Stimulated activated CD8-positive, alpha-beta memory T cell treated with anti-CD3 and anti-CD28 coated beads, Interleukin-12 subunit alpha, Interleukin-12 subunit beta, amount 100 ng/mL, for 4 hours (primary cell): ENCODE results near the gene AGAP1.

ENCODE experiments used
- DNase-seq: peaks from one replicate; pipeline ENCODE4 v3.0.0-alpha.2; 2020; ENCODE audit warnings: low read depth

AGAP1 gene

DNA sequence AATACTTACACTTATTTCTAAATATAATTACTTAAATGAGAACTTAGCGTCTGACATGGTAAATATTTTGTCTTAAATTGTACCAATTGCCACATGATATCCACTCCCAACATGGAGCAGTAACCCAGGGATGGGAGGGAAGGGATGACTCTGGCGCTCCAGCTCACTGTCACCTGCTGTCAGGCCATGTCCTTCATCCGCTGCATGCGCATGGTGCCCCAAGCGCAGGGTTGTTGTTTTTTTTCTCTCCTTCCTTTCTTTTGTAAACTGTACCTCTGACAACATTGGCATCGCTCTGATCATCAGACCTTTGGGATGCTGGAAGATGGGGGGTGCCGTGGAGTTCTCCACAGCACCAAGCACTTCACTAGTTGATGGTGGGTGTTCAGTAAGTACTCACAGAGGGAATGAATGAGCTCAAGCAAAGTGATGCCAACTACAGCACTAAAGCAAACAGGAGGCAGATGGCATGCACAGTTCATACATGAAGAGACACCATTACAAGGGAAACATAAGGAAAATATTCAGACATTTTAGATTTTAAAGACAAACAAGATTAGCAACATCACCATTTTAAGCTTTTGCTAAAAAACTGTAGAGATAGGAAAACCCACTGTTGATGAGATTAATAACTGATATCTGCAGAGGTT is 426.5 kb downstream of the AGAP1 start:
- DNase-seq = no peak

DNA sequence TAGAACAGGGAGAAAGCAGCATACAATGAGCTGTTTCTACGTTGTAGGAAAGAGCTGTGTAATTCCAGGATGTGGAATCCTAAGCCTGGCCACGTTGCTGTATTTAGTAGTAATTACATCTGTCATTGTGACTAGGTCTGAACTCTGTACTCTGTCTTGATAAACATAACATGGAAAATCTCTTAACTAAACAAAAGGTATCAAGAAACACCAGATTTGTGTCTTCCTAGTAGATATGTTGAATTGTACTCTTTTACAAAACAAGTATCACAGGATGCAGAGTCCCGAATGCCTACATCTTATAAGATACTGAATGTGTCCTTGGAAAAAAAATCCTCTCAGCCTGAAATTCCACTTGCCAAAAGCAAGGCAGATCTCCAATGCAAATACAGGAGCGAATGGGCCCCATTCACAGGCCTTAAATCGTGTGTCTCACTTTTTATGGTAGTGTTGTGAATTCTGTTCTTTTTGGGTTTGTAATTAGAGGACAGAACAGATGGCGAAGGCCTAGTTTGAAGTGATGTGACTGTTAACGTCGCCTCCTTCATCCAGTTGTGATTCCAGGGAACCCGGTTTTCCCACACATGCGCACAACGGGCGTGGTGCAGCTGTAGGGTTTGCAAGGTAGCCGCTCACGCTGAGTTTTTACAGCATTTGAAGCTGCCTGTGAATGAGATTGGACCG is 427.8 kb downstream of the AGAP1 start:
- no peak for DNase-seq

GRCh38 chr2:235922839-235923238 is 429.0 kb downstream of the AGAP1 start:
- no peak for DNase-seq

- no peak for DNase-seq
Measured at GRCh38 chr2:235923859-235924674, 430.2 kb downstream of the AGAP1 start.

DNA sequence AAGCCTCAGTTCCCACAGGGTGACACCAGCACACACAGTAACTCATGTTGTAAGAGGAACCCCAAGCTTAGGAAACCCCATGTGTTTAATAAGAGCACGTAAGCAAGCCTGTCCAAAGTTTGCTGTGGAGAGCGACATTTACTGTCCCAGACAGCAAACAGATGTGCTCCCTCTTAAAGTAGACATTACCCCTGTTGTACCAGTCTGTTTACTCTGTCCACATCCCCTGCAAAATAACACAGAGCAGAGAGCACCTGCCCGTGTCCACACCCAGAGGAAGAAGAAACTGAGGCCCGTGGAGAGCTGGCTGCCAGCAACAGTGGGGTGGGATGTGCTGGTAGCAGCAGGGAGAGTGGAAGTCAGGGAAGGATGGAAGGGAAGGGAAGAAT is 430.8 kb downstream of the AGAP1 start:
- no peak for DNase-seq

- DNase-seq = no peak
Measured at GRCh38 chr2:235925250-235925919, 431.5 kb downstream of the AGAP1 start.

DNA sequence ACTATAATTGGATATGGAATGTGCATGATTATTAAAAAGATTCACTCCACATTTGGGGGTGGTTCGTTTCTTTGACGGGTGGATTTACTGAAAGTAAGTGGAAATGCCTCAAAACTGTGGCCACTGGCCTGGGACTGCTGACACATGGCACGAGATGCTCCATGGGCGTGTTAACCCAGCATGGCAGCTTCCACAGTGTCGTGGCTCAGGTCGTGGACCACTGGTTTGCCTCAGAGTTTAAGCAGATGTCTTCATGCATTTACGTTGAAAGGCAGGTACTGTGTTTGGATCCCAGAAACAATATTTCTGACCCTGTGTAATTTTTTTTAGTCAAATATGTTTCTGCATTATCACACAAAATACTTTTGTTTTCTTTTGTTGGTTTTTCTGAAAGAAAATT is 432.4 kb downstream of the AGAP1 start:
- no peak for DNase-seq

GRCh38 chr2:235928751-235929370 is 435.0 kb downstream of the AGAP1 start:
- DNase-seq = no peak

DNA sequence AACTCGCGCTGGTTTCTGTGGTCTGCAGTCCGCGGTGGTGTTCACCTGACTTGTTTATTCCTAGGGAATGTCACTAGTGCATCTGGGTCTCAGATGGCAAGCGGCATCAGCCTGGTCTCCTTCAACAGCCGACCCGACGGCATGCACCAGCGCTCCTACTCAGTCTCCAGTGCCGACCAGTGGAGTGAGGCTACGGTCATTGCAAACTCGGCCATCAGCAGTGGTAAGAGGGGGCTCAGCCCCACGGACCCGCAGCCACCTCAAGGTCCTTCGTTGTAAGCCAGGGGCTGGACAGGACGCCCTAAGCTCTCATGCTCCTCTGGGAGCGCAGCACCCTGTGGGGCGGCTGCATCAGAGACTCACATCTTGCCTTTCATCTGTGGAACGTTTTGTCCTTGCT is 436.9 kb downstream of the AGAP1 start:
- DNase-seq = no peak

- no peak for DNase-seq
Measured at GRCh38 chr2:235931676-235932075, 437.8 kb downstream of the AGAP1 start.

DNA sequence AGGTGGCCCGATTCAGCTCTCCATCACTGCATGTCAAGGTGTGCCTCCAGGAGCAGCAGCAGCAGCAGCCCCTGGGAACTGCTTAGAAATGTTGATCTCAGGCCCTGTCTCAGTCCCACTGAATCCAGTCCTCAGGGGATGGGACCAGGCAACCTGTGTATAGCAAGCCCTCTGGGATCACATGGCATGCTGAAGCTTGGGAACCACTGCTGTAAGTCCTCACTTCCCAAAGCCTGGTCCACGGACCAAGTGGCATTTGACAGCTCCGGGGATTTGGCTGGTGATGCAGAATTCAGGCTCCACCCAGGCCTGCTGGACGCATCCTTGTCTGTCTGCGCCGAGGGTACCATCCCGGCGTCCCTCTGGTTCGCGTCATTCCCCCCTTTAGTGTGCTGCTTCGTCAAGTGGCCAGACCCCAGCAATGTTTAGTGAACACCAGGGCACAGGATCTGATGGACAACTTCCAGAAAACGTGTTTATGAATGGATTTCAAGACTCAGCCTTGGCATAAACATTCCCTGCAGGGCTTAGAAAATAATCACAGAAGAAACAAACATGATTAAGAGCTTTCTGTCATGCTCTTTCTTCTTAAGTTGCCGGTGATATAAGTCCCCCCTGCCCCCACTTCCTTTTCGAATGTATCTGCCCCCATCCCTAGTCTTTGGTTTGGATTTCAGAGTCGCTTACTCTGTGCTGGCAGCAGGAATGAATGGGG is 440.4 kb downstream of the AGAP1 start:
- DNase-seq = no peak

GRCh38 chr2:235934774-235935484 is 441.1 kb downstream of the AGAP1 start:
- no peak for DNase-seq

DNA sequence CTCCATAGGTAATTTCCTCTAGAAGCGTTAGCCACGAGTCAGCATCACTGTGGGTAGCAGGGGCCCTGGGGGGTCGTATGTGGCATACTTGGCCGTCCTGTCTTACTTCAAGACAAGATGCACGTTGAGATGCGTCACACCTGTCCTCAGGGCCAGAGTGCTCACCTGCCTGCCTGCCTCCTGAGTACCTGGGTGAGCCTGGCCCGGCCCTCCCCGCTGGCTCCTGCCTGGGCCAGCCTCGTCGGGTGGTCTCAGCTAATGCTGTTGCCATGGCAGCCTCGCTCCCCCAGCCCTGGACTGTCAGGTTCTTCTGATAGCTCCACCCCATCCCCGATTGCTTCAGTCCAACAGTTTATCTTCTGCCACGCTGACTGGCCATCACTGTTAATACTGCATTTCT is 441.9 kb downstream of the AGAP1 start:
- no peak for DNase-seq

GRCh38 chr2:235936493-235936892 is 442.6 kb downstream of the AGAP1 start:
- no peak for DNase-seq

GRCh38 chr2:235937087-235937486 is 443.2 kb downstream of the AGAP1 start:
- no peak for DNase-seq

DNA sequence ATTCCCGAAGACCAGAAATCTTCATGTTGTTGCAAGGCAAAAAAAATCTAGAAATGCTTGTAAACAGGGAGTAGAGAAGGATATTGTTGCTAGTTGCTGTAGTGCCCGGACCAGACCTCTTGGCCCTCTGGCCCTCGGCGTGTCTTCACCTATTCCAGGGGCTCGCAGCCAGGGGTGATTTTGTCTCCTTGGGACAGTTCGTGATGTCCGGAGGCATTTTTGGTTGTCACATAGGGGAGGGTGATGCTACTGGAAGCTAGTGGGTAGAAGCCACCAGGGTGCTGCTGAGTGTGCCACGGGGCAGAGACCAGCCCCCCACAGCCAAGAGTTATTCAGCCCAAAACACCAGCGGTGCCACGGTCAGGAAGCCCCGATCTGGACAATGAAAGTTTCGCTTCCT is 443.7 kb downstream of the AGAP1 start:
- DNase-seq = no peak

GRCh38 chr2:235937936-235938335 is 444.1 kb downstream of the AGAP1 start:
- no peak for DNase-seq

- DNase-seq = no peak
Measured at GRCh38 chr2:235938611-235939010, 444.8 kb downstream of the AGAP1 start.

DNA sequence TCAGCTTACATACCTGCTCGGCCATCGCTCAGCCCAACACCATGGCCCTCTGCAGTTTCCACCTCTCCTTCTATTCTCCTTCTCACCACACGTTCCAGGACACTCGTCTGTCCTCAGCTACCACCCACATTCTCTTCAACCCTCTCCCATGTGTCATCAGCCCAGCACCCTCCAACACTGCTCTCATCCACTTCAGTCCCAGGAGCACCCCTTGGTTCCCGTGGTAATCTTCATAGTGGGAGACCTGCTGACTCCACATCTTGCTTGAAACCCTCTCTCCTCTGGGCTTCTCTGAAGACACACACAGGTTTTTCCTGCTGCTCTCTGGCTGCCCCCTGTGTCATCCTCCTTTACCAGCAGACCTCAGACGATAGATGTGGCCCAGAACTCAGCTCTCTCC is 445.6 kb downstream of the AGAP1 start:
- no peak for DNase-seq

- no peak for DNase-seq
Measured at GRCh38 chr2:235940330-235940729, 446.5 kb downstream of the AGAP1 start.

GRCh38 chr2:235944591-235944990 is 450.7 kb downstream of the AGAP1 start:
- no peak for DNase-seq
